ENCODE data around the gene ZNF883.

ZNF883 gene

GRCh38 chr9:112921549-112921948, 90.4 kb downstream of the ZNF883 start:
- no peak for DNase-seq (ENCODE audit: low read depth in 2 of 2, low spot score in 1 of 2)

- no peak for DNase-seq (ENCODE audit: low read depth in 2 of 2, low spot score in 1 of 2)
Observed at GRCh38 chr9:112917987-112918362, 94.0 kb downstream of the ZNF883 start.

GRCh38 chr9:112917047-112917986, 94.7 kb downstream of the ZNF883 start:
- no peak for DNase-seq (ENCODE audit: low read depth in 2 of 2, low spot score in 1 of 2)

GRCh38 chr9:112914524-112914923, 97.5 kb downstream of the ZNF883 start:
- no peak for DNase-seq (ENCODE audit: low read depth in 2 of 2, low spot score in 1 of 2)

- no peak for DNase-seq (ENCODE audit: low read depth in 2 of 2, low spot score in 1 of 2)
Observed at GRCh38 chr9:112913326-112913725, 98.7 kb downstream of the ZNF883 start.

- DNase-seq (ENCODE audit: low read depth in 2 of 2, low spot score in 1 of 2) = no peak
Observed at GRCh38 chr9:112912636-112913035, 99.4 kb downstream of the ZNF883 start.

- DNase-seq (ENCODE audit: low read depth in 2 of 2, low spot score in 1 of 2) = no peak
Observed at GRCh38 chr9:112911736-112912135, 100.3 kb downstream of the ZNF883 start.
